Tibial nerve (tissue), 3 donors: ENCODE data around the gene TOMM5.

ENCODE experiments used
- CTCF ChIP-seq, 5 experiments: fragments of 200-600 bp in 3 of 5; fragments of 450-650 bp in 2 of 5; sonication (generic) in 3 of 5; IDR thresholded peaks; one replicate each; pipeline ENCODE4 v1.5.1; 2016 to 2019; ENCODE audit warnings: antibody characterized with exemption in 5 of 5, mild to moderate bottlenecking in 3 of 5, moderate library complexity in 2 of 5
- POLR2A ChIP-seq, 2 donors: fragments of 450-650 bp; IDR thresholded peaks; one replicate each; pipeline ENCODE4 v1.6.1; 2017; ENCODE audit warnings: antibody characterized with exemption in 2 of 2, mild to moderate bottlenecking in 2 of 2, moderate library complexity in 2 of 2

- no peak for TF ChIP-seq POLR2A (IDR thresholded peaks at IDR 0.05)
- no peak for TF ChIP-seq CTCF (IDR thresholded peaks at IDR 0.05)
These were observed 30.7 kb downstream of the TOMM5 start for GRCh38 chr9:37561682-37562081.
